Epithelial cell of proximal tubule (primary cell): ENCODE measurements around the gene KDM3B. TPM values are rescaled to one million over a fixed set of nuclear protein-coding genes. Genes with fewer than 3 reads are reported as not detected.

Experiments used
- DNase-seq: peaks from one replicate; pipeline ENCODE4 v3.0.0-alpha.2; 2011; ENCODE audit warnings: low read depth
- H3K4me3 ChIP-seq: 2 replicates; pipeline ENCODE4 v1.5.1; 2011; ENCODE audit warnings: low read depth, mild to moderate bottlenecking, low read length
- CTCF ChIP-seq: conservative IDR thresholded peaks from 2 replicates; pipeline ENCODE4 v1.5.1; 2012; ENCODE audit warnings: low read depth, mild to moderate bottlenecking, low read length
- total RNA-seq: library from RNA; depleted of rRNA; stranded (reverse); fragments of >200 nt; gene quantifications from 2 replicates; pipeline ENCODE4 v1.2.3, GENCODE V29; 2015

The KDM3B gene
- total RNA-seq, 1 donor from 2014 or later, result 40.2 TPM

- DNase-seq, result no peak
- no peak for TF ChIP-seq CTCF
- H3K4me3 ChIP-seq, result peak overlapping the region; percentile 82
Observed at GRCh38 chr5:138330813-138331448, 21.6 kb upstream of the KDM3B start.

DNA sequence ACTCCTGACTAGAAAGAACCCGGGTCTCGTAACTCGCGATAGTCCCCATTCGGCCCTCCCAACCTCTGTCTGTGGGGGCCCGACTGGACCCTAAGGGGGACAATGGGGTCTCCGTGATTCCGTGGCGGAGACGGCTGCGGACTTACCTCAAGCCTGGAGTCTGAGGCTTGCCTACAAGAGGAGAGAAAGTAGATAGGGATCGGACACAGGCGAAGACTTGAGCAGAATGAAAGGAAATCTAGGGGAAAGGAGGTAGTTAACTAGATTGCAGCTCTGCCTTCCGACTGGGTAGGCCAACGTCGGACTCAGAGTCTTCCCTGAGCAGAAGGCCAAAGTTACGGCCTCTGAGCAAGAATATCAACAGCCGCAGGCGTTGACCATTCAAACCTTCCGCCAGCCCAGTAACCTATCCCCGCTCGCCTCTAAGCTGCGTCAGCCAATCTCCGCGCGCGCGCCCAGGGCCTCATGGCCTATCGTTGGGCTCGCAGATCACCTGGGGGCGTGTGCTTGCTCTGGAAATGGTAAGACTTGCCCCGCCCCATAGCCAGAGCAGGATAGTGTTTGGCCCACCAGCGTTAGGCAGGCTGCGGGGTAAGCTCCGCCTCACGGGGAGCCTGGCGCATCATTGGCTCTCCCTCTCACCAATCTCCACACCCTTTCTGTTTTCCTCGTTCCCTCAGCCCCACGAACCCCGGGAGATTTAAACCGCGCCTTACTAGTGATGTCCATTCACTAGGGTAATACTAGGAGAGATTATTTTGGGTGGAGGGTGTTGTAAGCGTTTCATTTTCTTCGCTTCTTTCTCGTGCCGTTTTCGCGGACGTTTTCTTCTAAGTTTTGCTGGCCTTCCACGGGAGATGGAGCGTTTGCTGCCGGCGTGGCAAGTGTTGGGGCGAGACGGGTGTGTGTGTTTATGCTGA, 20.8 kb upstream of the KDM3B start, which contains the start of gene CDC25C:
TSS of gene CDC25C (minus strand) at position 356 of the 920 bp plus-strand sequence. CDS start 624 bp downstream, outside the sequence.
- peak within 1 kb of the TSS; percentile 82 for H3K4me3 ChIP-seq
- no peak for TF ChIP-seq CTCF
- peak; percentile 84 for DNase-seq

- H3K4me3 ChIP-seq, result no peak overlapping the region
- TF ChIP-seq CTCF, result no peak
- DNase-seq, result no peak
Observed at GRCh38 chr5:138334867-138335447, 17.5 kb upstream of the KDM3B start.

DNA sequence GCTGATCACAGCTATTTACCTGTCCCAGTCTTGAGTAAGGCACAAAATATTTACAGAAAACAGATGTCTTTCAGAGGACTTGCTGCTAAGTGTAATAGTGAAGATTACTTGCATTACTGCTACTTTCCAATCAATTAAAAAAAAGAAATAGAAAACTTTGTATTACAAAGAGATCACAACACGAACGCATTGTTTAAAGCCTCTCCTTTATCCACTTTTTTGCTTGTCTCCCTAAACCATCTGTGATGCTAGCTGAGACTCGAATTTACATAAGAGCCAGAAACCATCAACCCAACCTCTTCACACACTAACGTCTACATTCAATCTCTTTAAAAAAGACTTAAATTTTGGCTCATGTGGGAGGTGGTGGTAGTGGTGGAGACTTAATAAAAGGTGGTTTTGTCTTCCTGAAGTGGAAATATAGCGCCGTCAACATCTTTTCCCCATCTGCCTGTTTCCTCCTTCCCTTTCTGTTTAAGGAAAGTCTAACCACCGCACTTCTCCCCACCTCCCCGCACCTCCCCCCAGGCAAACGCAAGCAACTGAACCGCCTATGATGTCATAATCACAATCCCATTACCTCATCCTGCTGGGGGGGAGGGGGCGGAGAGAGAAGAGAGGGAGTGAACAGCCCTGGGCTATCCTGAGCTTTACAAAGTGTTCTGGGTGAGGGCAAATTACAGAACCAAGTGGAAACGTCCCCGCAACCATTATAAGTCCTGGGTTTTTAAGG, 15.4 kb upstream of the KDM3B start:
- no peak for TF ChIP-seq CTCF
- no peak for DNase-seq
- peak overlapping the region; percentile 88 for H3K4me3 ChIP-seq

DNA sequence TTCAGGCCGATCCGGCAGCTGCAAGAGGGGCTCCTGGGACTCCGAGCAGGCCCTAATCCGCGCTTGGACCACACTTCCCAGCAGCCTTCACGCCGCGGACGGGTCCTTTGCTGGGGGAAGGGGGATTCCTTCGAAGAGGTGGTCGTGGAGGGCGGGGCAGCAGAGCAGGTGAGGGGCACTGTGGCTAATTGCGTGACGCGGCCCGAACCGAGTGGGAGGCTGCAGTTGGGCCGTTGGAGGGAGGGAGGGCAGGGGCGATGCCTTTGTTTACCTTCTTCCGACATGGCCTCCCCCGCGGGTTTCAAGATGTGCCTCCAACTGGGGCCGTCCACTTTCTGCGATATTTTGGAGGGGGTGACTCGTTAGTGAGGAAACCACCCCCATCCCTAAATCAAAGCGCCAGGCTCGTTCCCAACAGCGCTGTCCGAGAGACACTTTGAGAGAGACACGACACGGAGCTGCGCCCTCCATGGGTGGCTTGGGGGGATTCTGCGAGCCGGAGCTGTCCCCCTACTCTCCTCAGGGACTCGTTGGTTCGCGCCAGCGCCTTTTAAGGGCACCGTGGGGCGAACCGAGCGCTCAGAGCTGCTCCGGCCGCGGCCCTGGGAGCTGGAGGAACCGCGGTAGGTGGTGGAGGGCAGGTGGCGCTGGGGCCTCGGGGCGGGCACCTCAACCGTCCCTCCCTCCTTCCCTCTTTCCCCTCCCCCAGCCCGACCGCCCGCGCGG, 14.6 kb upstream of the KDM3B start, which contains the start of gene FAM53C:
TSS of gene FAM53C (plus strand) at position 582 of the 726 bp plus-strand sequence. CDS start 3,070 bp downstream, outside the sequence.
- H3K4me3 ChIP-seq, result peak within 1 kb of the TSS; percentile 88
- TF ChIP-seq CTCF, result no peak
- DNase-seq, result peak; percentile 69
